HTERT RPE-1 (cell line): ENCODE data around the gene FAM229A.
"Not testable (repeated sequence)": the region's sequence is repeated elsewhere in the genome, so short reads cannot be mapped to it uniquely, and the experiment has no call there.

Source experiments
- in situ Hi-C: fragments of 300-500 bp; cut with MboI; formaldehyde crosslinking; loops from 4 replicates; pipeline ENCODE4 v1.14.3; 2020; ENCODE audit warnings: low sequenced_read_pairs

Gene FAM229A

DNA sequence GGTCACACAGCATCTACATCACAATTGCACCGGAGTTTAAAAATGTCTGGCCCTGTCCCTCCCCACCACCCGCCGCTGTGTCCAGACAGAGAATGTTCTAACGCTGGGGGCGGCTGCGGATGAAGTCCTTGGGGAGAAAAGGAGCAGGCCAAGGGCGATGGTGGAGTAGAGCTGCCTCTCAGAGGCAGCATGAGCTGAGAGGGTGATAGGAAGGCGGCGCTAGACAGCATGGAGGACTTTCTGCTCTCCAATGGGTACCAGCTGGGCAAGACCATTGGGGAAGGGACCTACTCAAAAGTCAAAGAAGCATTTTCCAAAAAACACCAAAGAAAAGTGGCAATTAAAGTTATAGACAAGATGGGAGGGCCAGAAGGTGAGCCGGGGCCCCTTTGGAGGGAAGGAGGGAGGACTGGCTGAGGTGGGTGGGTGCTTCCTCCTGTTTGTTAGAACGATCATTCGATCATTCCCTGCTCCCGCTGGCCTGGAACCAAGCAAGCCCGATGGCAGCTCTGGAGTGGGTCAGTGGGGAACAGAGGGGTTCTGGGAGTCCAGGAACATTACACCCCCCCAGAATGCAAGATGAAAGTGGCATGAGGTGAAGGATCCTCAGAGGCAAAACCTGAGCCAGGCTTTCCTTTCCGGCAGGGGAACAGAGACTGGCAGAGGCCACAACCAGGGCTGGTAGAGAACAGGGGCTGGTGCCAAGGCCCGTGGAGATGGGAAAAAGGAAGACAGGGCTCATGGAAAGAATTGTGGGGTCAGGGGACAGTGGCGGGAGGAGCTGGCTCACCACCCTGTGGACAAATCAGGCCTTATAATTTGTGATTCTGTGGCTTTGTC is at the start of gene FAM229A, which contains the start of gene TSSK3:
Gene FAM229A, minus strand, starts transcription at position 12 of the 840 bp plus-strand sequence. CDS start 394 bp downstream, outside the sequence.
Gene TSSK3, plus strand, starts transcription at position 66 of the 840 bp plus-strand sequence. Its CDS starts 163 bp downstream, at position 229.
- in situ Hi-C loops, result no loop called here

DNA sequence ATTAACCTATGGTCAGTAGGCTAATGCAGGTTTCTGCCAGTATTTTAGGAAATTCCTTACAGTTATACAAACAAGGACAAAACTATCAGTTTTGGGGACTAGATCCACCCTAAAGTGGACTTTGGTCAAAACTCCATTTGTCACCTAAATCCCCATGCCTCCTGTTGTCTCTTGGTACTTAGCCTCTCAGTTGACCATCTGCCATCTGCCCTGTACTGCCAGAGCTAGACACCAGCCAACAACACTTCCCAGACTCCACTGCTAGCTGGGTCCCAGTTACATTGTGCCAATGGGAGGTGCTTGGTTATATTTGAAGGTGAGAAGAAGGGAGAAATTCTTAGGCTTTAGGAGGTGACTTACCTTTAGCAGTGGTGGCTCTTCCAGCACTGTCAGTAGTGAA is 49.0 kb upstream of the FAM229A start:
- in situ Hi-C loops, result no loop called here

- in situ Hi-C loops, result no loop called here
Observed at GRCh38 chr1:32406629-32407111, 44.4 kb upstream of the FAM229A start.

DNA sequence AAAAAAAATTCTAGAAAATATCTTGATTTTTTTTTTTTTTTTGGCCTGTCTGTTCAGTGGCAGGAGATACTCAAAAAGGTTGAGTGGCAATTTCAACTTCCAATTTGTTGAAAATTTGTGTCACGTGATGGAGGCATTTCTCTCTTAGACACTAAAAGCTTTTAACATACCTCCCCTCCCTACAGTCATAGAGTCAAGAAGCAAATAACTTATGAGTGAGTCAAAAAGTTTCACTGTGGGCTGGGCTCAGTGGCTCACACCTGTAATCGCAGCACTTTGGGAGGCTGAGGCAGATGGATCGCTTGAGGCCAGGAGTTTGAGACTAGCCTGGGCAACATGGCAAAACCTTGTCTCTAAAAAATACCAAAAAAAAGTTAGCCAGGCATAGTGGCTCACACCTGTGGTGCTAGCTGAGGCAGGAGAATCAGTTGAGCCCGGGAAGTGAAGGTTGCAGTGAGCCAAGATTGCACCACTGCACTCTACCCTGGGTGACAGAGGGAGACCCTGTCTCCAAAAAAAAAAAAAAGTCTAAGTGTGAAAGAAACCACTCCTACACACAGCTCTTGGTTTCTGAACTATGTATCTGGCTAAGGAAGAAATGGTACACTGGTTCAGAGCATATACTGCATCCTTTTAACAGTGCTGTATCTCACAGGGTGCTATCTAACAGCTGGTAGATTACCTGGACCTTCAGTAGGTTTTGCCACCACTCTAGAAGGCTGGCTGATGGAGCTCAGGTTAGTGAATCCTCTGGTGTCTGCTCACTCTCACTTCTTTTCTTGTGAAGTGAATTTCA is 43.6 kb upstream of the FAM229A start:
- in situ Hi-C loops, result no loop called here

DNA sequence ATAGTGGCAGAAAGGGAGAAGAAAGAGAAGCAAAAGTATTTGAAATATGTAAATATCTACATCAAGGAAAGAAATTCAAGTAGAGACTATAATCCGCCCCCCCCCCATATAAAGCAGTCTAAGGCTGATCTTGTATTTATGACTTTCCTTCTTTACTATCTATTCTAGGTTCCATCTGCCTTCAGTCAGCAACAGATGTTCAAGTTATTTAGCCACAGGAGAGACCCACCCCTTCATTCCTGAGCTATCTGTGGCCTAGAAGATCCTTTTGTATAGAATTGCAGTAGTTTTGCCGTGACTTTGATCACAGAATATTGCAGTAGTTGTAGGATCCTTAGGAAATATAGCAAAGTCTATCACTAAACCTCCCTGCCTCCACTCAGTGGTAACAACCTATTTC is 42.7 kb upstream of the FAM229A start:
- in situ Hi-C loops, result no loop called here

- in situ Hi-C loops, result no loop called here
Observed at GRCh38 chr1:32400876-32401631, 38.8 kb upstream of the FAM229A start.

DNA sequence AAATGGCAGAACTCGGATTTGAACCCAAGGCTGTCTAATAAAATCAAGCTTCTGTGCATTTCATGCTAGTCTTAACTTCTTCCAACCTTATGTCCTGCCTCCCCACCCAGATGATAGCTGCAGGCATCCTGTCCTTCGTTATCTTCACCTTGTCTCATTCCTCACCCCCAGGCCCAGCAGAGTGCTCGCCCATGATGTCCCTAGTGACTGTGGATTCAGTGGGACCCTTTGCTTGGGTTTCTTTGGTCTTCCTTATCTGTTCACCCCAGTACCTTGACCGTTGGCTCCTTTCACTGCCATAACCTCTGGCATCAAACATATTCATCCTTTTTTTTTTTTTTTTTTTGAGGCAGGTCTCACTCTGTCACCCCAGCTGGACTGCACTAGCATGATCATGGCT is 37.6 kb upstream of the FAM229A start:
- in situ Hi-C loops, result no loop called here

DNA sequence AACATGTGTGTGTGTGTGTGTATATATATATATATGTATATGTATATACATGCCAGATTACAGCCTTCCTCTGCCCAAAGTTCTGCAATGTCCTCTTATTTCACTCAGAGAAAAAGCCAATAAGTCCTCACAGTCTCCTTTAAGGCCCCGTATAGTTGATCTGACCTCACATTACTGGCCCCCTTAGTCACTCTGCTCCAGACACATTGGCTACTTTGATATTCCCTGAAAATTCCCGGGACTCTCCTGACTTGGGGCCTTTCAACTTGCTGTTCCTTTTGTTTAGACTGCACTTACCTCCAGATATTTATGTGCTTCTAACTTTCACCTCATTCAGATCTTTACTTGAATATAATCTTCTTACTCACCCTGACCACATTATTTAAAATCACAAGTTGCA is 36.1 kb upstream of the FAM229A start:
- in situ Hi-C loops, result no loop called here

DNA sequence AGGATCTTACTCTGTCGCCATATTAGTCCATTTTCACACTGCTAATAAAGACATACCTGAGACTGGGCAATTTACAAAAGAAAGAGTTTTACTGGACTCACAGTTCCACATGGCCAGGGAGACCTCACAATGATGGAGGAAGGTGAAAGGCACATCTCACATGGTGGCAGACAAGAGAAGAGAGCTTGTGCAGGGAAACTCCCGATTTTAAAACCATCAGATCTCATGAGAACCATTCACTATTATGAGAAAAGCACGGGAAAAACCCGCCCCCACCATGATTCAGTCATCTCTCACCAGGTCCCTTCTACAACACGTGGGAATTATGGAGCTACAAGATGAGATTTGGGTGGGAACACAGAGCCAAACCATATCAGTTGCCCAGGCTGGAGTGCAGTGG is 34.2 kb upstream of the FAM229A start:
- in situ Hi-C loops, result not testable (repeated sequence)

- in situ Hi-C loops, result no loop called here
Observed at GRCh38 chr1:32394890-32395432, 32.7 kb upstream of the FAM229A start.

GRCh38 chr1:32394141-32394889 is 32.0 kb upstream of the FAM229A start, which contains the start of gene BSDC1:
Gene BSDC1 (minus strand): TSS chr1:32394441. CDS start chr1:32394414, 27 bp downstream.
- in situ Hi-C loops, result no loop called here

DNA sequence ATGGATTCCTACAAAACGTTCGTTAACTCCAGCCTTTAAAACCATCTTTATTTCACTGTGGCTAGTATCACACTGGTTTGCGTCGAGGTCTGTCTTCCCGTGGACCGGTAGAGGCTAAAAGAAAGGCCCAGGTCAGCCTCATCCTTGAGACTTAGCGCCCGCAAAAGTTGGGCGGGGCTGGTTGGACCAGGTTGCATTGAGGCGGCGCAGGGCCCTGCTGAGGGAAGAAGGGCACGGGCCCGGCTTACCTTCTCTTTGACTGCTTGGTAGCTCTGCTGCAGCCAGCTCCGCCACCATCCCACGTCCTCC is 31.5 kb upstream of the FAM229A start:
- in situ Hi-C loops, result no loop called here

- in situ Hi-C loops, result no loop called here
Observed at GRCh38 chr1:32393136-32393535, 30.9 kb upstream of the FAM229A start.

DNA sequence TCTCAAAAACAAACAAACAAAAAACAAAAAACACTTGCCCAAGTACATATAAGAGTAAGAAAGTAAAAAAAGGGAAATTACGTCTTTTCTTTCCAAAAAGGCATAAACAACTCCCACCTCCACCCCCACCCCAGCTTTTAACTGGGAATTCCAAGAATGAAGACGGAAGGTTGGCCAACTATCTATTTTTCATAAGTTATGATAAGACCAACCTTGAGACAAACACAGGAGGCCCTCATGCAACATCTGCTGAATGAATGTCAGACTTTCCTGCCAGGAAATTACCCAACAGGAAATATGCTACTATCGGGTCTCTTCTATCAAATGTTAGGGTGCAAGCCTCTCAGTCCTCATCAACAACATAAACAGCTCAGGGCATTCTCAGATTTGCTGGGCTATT is 30.0 kb upstream of the FAM229A start:
- in situ Hi-C loops, result no loop called here

DNA sequence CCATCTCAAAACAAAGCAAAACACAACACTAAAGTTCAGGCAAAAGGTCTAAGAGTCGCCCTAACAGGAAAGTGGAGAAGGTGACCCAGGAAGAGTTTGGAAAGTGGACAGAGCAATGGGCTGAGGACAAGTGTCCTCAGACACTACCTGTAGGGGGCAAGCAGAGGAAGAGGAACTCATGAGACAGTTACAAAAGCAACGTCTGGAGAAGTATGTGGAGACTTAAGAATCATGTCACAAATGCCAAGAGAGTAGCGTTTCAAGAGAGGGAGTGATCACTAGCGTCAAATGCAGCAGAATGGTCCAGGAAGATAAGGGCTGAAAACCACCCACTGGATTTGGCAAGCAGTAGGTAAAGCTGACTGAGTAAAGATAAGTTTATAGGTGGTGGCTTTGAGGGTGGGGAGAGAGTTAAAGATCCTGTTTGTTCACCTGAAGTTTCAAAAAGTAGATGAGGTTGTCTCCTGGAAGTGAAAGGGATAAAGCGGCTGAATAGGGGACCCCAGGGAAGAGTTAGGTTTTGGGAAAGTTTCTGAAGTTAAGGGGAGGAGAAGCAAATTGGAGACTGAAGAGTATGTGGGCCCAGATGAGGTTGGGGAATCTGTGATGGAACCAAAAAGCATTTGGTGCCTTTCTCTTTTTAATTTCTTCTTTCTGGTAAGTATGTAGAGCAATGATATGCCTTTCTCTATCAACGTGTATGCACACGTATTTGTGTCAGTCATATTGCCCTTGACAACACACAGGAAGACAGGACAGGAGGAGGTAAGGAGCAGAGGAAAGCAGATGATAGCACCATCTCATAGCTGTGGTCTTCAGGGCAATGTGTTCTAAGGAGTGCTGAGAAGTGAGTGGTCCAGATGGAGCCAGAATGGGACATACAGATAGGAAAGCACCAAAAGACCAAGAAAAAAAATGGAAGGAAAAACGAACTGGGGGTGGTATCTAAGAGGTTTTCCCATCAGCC is 28.9 kb upstream of the FAM229A start:
- in situ Hi-C loops, result no loop called here

DNA sequence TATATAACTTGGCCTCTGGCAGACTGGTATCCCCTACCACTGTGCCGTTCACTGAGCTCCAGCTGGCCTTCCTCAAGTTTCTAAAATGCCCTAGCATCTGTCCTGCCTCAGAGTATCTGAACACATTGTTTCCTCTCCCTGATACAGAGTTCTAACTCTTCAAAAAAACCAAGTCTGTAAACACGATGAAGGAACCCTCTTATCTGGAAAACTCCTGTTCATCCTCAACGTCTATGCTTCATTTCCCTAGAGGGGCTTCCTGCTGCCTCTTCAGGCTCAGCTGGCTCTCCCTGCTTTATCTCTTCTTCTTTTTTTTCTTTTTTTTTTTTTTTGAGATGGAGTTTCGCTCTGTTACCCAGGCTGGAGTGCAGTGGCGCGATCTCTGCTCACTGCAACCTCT is 26.4 kb upstream of the FAM229A start:
- in situ Hi-C loops, result no loop called here

DNA sequence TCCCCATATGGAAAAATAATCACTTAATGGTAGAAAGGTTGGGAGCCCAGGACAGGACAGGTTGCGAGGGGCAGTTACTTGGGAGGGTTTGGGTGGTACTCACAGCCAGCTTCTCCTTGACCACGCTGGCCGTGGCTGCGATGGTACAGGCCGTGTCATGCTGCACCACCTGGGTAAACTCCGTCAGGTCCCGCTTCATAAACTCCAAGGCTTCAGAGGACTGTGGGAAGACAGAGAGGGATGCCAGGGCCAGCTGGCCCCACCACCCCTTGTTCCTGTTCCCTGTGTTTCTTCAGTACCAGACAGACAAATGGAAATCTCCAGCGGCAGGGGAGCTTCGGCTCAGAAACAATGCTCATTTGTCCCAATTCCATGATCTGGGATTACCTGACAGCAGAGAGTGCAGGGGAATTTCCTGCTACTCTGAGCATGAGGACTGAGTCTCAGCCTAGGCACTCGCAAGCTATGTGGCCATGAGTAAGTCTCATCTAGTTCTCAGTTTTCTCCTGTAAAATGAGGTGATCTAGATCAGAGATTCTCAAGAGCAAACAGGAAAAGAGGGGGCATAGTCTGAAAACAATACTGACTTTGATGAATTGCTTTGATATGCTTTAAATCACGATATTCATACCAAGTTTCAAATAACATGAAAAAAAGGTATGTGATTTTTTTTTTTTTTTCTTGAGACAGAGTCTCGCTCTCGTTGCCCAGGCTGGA is 24.5 kb upstream of the FAM229A start:
- in situ Hi-C loops, result no loop called here

DNA sequence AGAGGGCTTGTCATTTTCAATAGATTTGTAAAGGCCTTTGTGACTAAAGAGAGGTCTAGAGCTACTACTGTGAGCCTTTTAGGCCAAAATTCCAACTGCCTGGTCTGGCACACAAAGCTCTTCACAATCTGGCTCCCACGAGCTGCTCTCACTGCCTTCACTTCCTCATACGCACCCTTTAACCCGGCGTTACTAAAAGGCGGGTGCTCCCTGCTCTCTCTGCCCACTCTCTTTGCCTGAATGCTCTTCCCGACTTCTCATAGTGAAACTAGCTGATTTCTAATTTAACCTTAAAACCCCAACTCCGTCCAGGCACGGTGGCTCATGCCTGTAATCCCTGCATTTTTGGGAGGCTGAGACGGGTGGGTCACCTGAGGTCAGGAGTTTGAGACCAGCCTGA is 17.8 kb upstream of the FAM229A start:
- in situ Hi-C loops, result no loop called here
